GM12878 (cell line): ENCODE results near the gene PRMT5. TPM values are rescaled to one million over a fixed set of nuclear protein-coding genes. Genes with fewer than 3 reads are reported as not detected.

ENCODE experiments used
- ATAC-seq: fragments of 200-7000 bp; cut with Tn5 transposase; 3 replicates; pipeline ENCODE4 v1.9.1; 2020; ENCODE audit warnings: mild to moderate bottlenecking, moderate library complexity
- BruUV-seq: library from RNA; stranded (reverse); fragments of 400-500 nt; replicated peaks from 2 replicates; lab custom pipeline; 2021; lab: Mats Ljungman, UMichigan
- CTCF ChIA-PET: fragments of 300-600 bp; sonication (Branson Sonifier 250); formaldehyde crosslinking; extraction: SDS; loops from one replicate; lab custom pipeline; 2021; ENCODE audit warnings: inconsistent platforms; lab: Yijun Ruan, JAX
- POLR2A ChIA-PET: fragments of 350-600 bp; formaldehyde crosslinking; extraction: SDS; loops from one replicate; lab custom pipeline; 2021; ENCODE audit warnings: inconsistent platforms; lab: Charles Lee
- RAD21 ChIA-PET: fragments of 300-600 bp; sonication (Branson Sonifier 250); formaldehyde crosslinking; loops from one replicate; lab custom pipeline; 2023; ENCODE audit warnings: antibody characterized with exemption; ENCODE audit not compliant: unreplicated experiment; lab: Charles Lee
- SMC1A ChIA-PET: fragments of 300-600 bp; sonication (Branson Sonifier 250); formaldehyde crosslinking; loops from one replicate; lab custom pipeline; 2023; ENCODE audit not compliant: unreplicated experiment, uncharacterized antibody; lab: Charles Lee
- DNase-seq: peaks from one replicate; pipeline ENCODE4 v3.0.0-alpha.2; 2011; ENCODE audit warnings: low read depth, low spot score
- FAIRE-seq: peaks from 3 replicates; lab custom pipeline; 2011; peaks lifted over from hg19 to GRCh38; lab: Jason Lieb, UNC
- H2AFZ ChIP-seq: 2 replicates; pipeline ENCODE4 v1.6.0; 2011; ENCODE audit warnings: low read depth, low read length, control low read depth; ENCODE audit not compliant: control insufficient read depth
- H3K27ac ChIP-seq: 2 replicates; pipeline ENCODE4 v1.5.1; 2011; ENCODE audit warnings: control low read depth; ENCODE audit not compliant: control insufficient read depth, insufficient read depth
- H3K27me3 ChIP-seq, 2 experiments: replicated peaks in 1 of 2; 2 replicates each; pipeline versions ENCODE4 v1.6.0 to v1.6.1; 2011; ENCODE audit warnings: low read length in 1 of 2; ENCODE audit not compliant: control insufficient read depth in 2 of 2, insufficient read depth in 2 of 2
- H3K36me3 ChIP-seq, 2 experiments: 2 replicates each; pipeline ENCODE4 v1.5.1; 2011; ENCODE audit warnings: low read length in 1 of 2; ENCODE audit not compliant: control insufficient read depth in 2 of 2, insufficient read depth in 2 of 2
- H3K4me1 ChIP-seq: 2 replicates; pipeline ENCODE4 v1.6.1; 2011; ENCODE audit warnings: mild to moderate bottlenecking, low read length, moderate library complexity, mixed read lengths; ENCODE audit not compliant: control insufficient read depth, insufficient read depth
- H3K4me2 ChIP-seq: 2 replicates; pipeline ENCODE4 v1.6.0; 2011; ENCODE audit warnings: control low read depth; ENCODE audit not compliant: control insufficient read depth, insufficient read depth
- H3K4me3 ChIP-seq: fragments of 200-600 bp; sonication (generic); 2 replicates; pipeline ENCODE4 v1.5.1; 2016
- H3K79me2 ChIP-seq: 2 replicates; pipeline ENCODE4 v1.6.0; 2011; ENCODE audit warnings: low read length; ENCODE audit not compliant: control insufficient read depth, insufficient read depth
- H3K9ac ChIP-seq: 2 replicates; pipeline ENCODE4 v1.8.0; 2011; ENCODE audit warnings: low read length, control low read depth, mixed read lengths; ENCODE audit not compliant: control insufficient read depth, insufficient read depth
- H3K9me3 ChIP-seq: replicated peaks from 3 replicates; pipeline ENCODE4 v1.5.1; 2011; ENCODE audit warnings: mild to moderate bottlenecking, low read length; ENCODE audit not compliant: control insufficient read depth, insufficient read depth
- H4K20me1 ChIP-seq: 2 replicates; pipeline ENCODE4 v1.6.0; 2011; ENCODE audit not compliant: control insufficient read depth, insufficient read depth
- CBFB ChIP-seq: IDR thresholded peaks from 2 replicates; pipeline ENCODE4 v1.6.1; 2016; ENCODE audit warnings: antibody characterized with exemption, low read depth
- IKZF2 ChIP-seq, 2 experiments: fragments of 450-650 bp; IDR thresholded peaks; 2 replicates each; pipeline ENCODE4 v1.6.1; 2017; ENCODE audit warnings: mild to moderate bottlenecking in 2 of 2, moderate library complexity in 2 of 2
- RAD21 ChIP-seq: IDR thresholded peaks from 2 replicates; pipeline ENCODE4 v1.6.1; 2011; ENCODE audit warnings: mild to moderate bottlenecking, low read depth, low read length, moderate library complexity; ENCODE audit not compliant: insufficient read depth
- SMARCA5 ChIP-seq: fragments of 450-650 bp; IDR thresholded peaks from 2 replicates; pipeline ENCODE4 v1.6.1; 2017; ENCODE audit warnings: mild to moderate bottlenecking
- SMC3 ChIP-seq: IDR thresholded peaks from 2 replicates; pipeline ENCODE4 v1.6.1; 2011; ENCODE audit warnings: low read length, improper control_type of control experiment, borderline replicate concordance
- ZBED1 ChIP-seq: IDR thresholded peaks from 2 replicates; pipeline ENCODE4 v1.6.1; 2016; ENCODE audit warnings: borderline replicate concordance
- WGBS: methylation state at CpG from one replicate; pipeline ENCODE4 v1.1.6; 2016; ENCODE audit warnings: low lambda C conversion rate; ENCODE audit not compliant: insufficient replicate concordance, insufficient coverage; ENCODE audit errors: missing lambda C conversion rate; 5-methylcytosine and 5-hydroxymethylcytosine counted together
- in situ Hi-C: fragments of 300-500 bp; cut with MboI; formaldehyde crosslinking; loops from 9 replicates; pipeline ENCODE4 v1.14.3; 2018; ENCODE audit warnings: mixed read lengths
- intact Hi-C: fragments of 100-400 bp; cut with micrococcal nuclease; formaldehyde crosslinking; loops from one replicate; pipeline ENCODE4 v1.14.2; 2022; ENCODE audit not compliant: unreplicated experiment
- polyA plus RNA-seq, 11 experiments: library from polyadenylated mRNA; depleted of rRNA in 4 of 11; unstranded in 6 of 11; stranded (reverse) in 5 of 11; fragments of >200 nt; fragmentation: Nextera tagmentation in 4 of 11; fragmentation: Illumina TruSeq in 1 of 11; extraction: Ambion mirVana in 4 of 11; extraction: Trizol in 1 of 11; gene quantifications; 1 replicate in 1 of 11; 2 replicates in 10 of 11; pipeline versions ENCODE4 v1.2.1 to v1.2.3, GENCODE V29; 2011 to 2016; ENCODE audit warnings: inconsistent platforms in 2 of 11, missing spikeins in 2 of 11, low read depth in 1 of 11
- total RNA-seq, 4 experiments: library from RNA; depleted of rRNA in 3 of 4; stranded (reverse); fragments of >200 nt in 3 of 4; fragmentation: Illumina TruSeq in 1 of 4; extraction: Trizol in 1 of 4; gene quantifications; 2 replicates each; pipeline versions ENCODE4 v1.2.1 to v1.2.3, GENCODE V29; 2013 to 2021
- TF ChIP-seq, protein P1 (sequence below), 3 experiments: IDR thresholded peaks in 2 of 3; conservative IDR thresholded peaks in 1 of 3; 2 replicates each; pipeline ENCODE4 v1.5.1; 2011; ENCODE audit warnings: low read depth in 3 of 3, low read length in 3 of 3, mild to moderate bottlenecking in 3 of 3, control low read depth in 2 of 3, moderate library complexity in 2 of 3, inconsistent platforms in 1 of 3, mixed read lengths in 1 of 3; ENCODE audit not compliant: control insufficient read depth in 2 of 3, insufficient read depth in 1 of 3; ENCODE audit errors: extremely low read depth in 1 of 3
- TF ChIP-seq, protein P2 (sequence below): fragments of 450-650 bp; IDR thresholded peaks from 2 replicates; pipeline ENCODE4 v1.6.1; 2016; ENCODE audit warnings: mild to moderate bottlenecking, moderate library complexity, borderline replicate concordance

Gene PRMT5
- total and polyA plus RNA-seq, 10 of the 15 experiments (the other 5 are each of a cell fraction or from before 2014, with no cell fraction given) = 54.3 to 221 (median 111) TPM

DNA sequence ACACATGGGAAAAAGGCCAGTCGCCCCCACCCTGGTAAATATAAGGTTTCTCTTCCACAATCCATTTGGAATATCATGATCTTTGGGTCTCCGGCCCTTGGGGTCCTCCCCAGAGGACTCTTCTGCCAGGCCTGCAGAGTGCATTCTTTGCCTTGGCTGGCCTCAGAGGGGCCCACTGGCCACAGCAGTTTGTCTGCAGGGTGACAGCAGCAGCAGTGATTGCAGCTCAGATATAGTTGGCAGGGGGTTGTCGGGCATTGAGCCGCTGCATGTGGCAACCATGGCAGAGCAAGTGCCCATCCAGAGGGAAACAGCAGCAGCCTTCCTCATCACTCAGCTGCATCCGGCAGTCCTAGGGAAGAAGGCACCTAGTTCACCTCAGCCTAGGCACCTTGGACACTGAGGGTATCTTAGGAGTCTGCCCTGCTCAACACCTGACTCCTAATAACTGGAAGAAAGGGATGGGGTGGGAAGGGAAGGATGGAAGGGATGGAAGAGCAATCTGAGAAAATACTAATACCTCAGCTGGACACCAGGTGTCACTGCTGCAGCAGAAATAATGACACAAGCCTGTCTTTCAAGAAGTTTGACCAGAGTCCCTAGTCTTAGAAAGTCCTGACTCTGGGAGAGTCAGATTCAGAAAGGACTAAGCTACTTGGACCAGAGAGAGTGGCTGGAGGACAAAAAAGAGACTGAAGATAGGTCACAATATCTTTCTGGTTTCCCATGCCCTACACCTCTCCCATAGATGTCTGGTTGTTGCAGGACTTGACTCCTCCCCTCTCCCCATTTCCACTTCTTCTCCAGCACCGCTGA is 44.2 kb upstream of the PRMT5 start:
- Histone ChIP-seq H3K27me3 (no peaks in the 10 kb centered on the region), H3K4me2 (no peak overlapping the region), H2AFZ (no peak overlapping the region), H3K9me3 (no peaks in the 10 kb centered on the region), H4K20me1 (no peaks in the 10 kb centered on the region), H3K4me3 (no peak overlapping the region), H3K36me3 (no peaks in the 10 kb centered on the region), H3K4me1 (no peaks in the 10 kb centered on the region), H3K27ac (no peak overlapping the region), H3K79me2 (no peaks in the 10 kb centered on the region), H3K9ac (no peak overlapping the region)
- BruUV-seq = no TSS peak
- POLR2A ChIA-PET = interaction anchor here (0.6 to 2.7 kb wide), 8 partner anchors 13 to 402 kb away, joined by 3 to 17 read pairs (median 3); partner anchors contain the start of gene HAUS4
- RAD21 ChIA-PET = interaction anchor here (0.8 to 8.8 kb wide), 20 partner anchors 8 to 214 kb away, joined by 3 to 110 read pairs (median 3); partner anchors contain the start of genes AJUBA, CDH24, HAUS4 and PRMT5
- ATAC-seq (peak; percentile 85), FAIRE-seq (peak; percentile 96), DNase-seq (no peak)
- SMC1A ChIA-PET = interaction anchor here (0.7 to 3.2 kb wide), 16 partner anchors 9 to 584 kb away, joined by 3 to 62 read pairs (median 6); partner anchors contain the start of genes AJUBA, CDH24 and PRMT5
- CTCF ChIA-PET = interaction anchor here (0.6 to 13.2 kb wide), 31 partner anchors 10 to 316 kb away, joined by 3 to 370 read pairs (median 6); partner anchors contain the start of genes AJUBA, CDH24, HAUS4 and PRMT5
- 36% methylated on average over 6 of the region's 6 CpGs for WGBS
- TF ChIP-seq RAD21 (peak; percentile 61), SMC3 (peak; percentile 62; the same call in 1 of the 2 replicates), CBFB (no peak), ZBED1 (no peak), IKZF2 (IDR thresholded peaks at IDR 0.05) (peak in 1 of 2 experiments; percentile 27; a peak in 1 of 4 replicates), SMARCA5 (no peak)
- TF ChIP-seq, protein P1, sequence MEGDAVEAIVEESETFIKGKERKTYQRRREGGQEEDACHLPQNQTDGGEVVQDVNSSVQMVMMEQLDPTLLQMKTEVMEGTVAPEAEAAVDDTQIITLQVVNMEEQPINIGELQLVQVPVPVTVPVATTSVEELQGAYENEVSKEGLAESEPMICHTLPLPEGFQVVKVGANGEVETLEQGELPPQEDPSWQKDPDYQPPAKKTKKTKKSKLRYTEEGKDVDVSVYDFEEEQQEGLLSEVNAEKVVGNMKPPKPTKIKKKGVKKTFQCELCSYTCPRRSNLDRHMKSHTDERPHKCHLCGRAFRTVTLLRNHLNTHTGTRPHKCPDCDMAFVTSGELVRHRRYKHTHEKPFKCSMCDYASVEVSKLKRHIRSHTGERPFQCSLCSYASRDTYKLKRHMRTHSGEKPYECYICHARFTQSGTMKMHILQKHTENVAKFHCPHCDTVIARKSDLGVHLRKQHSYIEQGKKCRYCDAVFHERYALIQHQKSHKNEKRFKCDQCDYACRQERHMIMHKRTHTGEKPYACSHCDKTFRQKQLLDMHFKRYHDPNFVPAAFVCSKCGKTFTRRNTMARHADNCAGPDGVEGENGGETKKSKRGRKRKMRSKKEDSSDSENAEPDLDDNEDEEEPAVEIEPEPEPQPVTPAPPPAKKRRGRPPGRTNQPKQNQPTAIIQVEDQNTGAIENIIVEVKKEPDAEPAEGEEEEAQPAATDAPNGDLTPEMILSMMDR (IDR thresholded peaks at IDR 0.05 in 2 of 3, conservative IDR thresholded peaks at IDR 0.05 in 1 of 3; ENCODE audit: control insufficient read depth in 2 of 3, extremely low read depth in 1 of 3, insufficient read depth in 1 of 3, low read depth in 3 of 3, low read length in 3 of 3) = peak; percentile 65 to 82 (median 70)
- TF ChIP-seq, protein P2, sequence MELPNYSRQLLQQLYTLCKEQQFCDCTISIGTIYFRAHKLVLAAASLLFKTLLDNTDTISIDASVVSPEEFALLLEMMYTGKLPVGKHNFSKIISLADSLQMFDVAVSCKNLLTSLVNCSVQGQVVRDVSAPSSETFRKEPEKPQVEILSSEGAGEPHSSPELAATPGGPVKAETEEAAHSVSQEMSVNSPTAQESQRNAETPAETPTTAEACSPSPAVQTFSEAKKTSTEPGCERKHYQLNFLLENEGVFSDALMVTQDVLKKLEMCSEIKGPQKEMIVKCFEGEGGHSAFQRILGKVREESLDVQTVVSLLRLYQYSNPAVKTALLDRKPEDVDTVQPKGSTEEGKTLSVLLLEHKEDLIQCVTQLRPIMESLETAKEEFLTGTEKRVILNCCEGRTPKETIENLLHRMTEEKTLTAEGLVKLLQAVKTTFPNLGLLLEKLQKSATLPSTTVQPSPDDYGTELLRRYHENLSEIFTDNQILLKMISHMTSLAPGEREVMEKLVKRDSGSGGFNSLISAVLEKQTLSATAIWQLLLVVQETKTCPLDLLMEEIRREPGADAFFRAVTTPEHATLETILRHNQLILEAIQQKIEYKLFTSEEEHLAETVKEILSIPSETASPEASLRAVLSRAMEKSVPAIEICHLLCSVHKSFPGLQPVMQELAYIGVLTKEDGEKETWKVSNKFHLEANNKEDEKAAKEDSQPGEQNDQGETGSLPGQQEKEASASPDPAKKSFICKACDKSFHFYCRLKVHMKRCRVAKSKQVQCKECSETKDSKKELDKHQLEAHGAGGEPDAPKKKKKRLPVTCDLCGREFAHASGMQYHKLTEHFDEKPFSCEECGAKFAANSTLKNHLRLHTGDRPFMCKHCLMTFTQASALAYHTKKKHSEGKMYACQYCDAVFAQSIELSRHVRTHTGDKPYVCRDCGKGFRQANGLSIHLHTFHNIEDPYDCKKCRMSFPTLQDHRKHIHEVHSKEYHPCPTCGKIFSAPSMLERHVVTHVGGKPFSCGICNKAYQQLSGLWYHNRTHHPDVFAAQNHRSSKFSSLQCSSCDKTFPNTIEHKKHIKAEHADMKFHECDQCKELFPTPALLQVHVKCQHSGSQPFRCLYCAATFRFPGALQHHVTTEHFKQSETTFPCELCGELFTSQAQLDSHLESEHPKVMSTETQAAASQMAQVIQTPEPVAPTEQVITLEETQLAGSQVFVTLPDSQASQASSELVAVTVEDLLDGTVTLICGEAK = no peak
- intact Hi-C loops (loop anchor here (1.0 to 5.0 kb wide), 2 partner anchors 10 to 84 kb away; partner anchors contain the start of gene CDH24), in situ Hi-C loops (no loop called here)
